Prostate gland (tissue), 2 donors: ENCODE data around the gene PLCG2. TPM values are rescaled to one million over a fixed set of nuclear protein-coding genes. Genes with fewer than 3 reads are reported as not detected.
"Not testable (repeated sequence)": the region's sequence is repeated elsewhere in the genome, so short reads cannot be mapped to it uniquely, and the experiment has no call there.

Source experiments
- DNase-seq: peaks from one replicate; pipeline ENCODE4 v3.0.0-alpha.2; 2019; ENCODE audit warnings: low spot score
- H3K27ac ChIP-seq, 2 donors: fragments of 200-600 bp; sonication (generic); 2 replicates each; pipeline ENCODE4 v1.5.1; 2017 to 2019
- H3K27me3 ChIP-seq: fragments of 200-600 bp; sonication (generic); replicated peaks from 2 replicates; pipeline ENCODE4 v1.5.1; 2019; ENCODE audit not compliant: insufficient read depth
- H3K36me3 ChIP-seq, 2 donors: fragments of 200-600 bp; sonication (generic); 1 replicate in 1 of 2; 2 replicates in 1 of 2; pipeline versions ENCODE4 v1.5.1 to v1.8.1; 2017 to 2019
- H3K4me1 ChIP-seq: fragments of 200-600 bp; sonication (generic); replicated peaks from 2 replicates; pipeline ENCODE4 v1.5.1; 2019
- H3K4me3 ChIP-seq, 2 donors: fragments of 200-600 bp; sonication (generic); 2 replicates each; pipeline ENCODE4 v1.5.1; 2017 to 2019
- H3K9me3 ChIP-seq: fragments of 200-600 bp; sonication (generic); 2 replicates; pipeline ENCODE4 v1.5.1; 2017
- CTCF ChIP-seq, 4 experiments: fragments of 200-600 bp in 2 of 4; fragments of 450-650 bp in 2 of 4; sonication (generic) in 2 of 4; IDR thresholded peaks; 1 replicate in 3 of 4; 2 replicates in 1 of 4; pipeline ENCODE4 v1.5.1; 2016 to 2019; ENCODE audit warnings: antibody characterized with exemption in 4 of 4, mild to moderate bottlenecking in 2 of 4, moderate library complexity in 2 of 4
- POLR2A ChIP-seq: fragments of 450-650 bp; IDR thresholded peaks from one replicate; pipeline ENCODE4 v1.6.1; 2016; ENCODE audit warnings: antibody characterized with exemption, mild to moderate bottlenecking
- POLR2AphosphoS5 ChIP-seq: sonication (generic); formaldehyde crosslinking; IDR thresholded peaks from one replicate; pipeline ENCODE4 v1.6.1; 2017; ENCODE audit warnings: antibody characterized with exemption
- WGBS: methylation state at CpG from one replicate; pipeline ENCODE4 v1.1.5; 2018; 5-methylcytosine and 5-hydroxymethylcytosine counted together
- intact Hi-C: fragments of 100-400 bp; cut with DNase I; formaldehyde crosslinking; loops from one replicate; pipeline ENCODE4 v1.14.2; 2022
- total RNA-seq, 2 donors: library from RNA; depleted of rRNA; stranded (reverse); fragments of >200 nt; gene quantifications; one replicate each; pipeline ENCODE4 v1.1.0, GENCODE V29; 2016

The PLCG2 gene
- total RNA-seq, 2 donors from 2014 or later: 10.3 to 12.8 TPM

DNA sequence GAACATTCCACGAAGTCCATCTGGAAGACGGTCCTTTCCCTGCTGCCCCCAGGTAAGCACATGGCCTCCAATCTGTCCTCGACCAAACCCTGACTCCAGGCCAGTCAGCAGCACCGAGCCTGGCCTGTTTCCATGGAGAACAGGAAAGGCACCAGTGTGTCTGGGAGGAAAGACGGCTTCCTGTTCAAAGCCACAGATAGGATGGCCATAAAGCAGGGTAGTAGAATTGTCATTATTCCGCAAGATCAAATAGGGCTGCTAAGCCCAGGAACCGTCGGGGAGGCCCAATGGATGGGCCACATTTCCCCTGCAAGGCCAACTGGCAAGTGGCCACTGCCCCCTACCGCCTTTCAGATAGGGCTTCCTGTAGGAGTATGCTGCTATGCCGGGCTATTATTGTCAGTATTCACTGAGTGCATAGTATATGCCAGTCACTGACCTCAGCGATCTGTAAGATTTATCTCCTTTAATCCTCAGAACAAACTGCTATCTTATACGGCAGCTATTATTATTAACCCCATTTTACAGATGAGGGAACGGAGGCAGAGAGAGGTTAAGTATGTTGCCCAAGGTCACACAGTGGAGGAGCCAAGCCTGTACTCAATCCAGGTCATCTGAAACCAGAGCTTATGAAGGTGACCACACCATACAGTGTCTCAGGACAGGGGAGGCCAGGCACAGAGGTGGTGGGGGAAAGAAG lies 23.0 kb upstream of the PLCG2 start:
- H3K36me3 ChIP-seq: no peaks in the 10 kb centered on the region
- DNase-seq: no peak
- no peaks in the 10 kb centered on the region for H3K4me1 ChIP-seq
- intact Hi-C loops: no loop called here
- no peaks in the 10 kb centered on the region for H3K27me3 ChIP-seq
- H3K27ac ChIP-seq: no peak overlapping the region
- no peak for TF ChIP-seq POLR2A
- TF ChIP-seq CTCF (IDR thresholded peaks at IDR 0.05): no peak
- TF ChIP-seq POLR2AphosphoS5: no peak
- no peak overlapping the region for H3K4me3 ChIP-seq
- WGBS: 55% methylated on average over 13 of the region's 13 CpGs
- no peaks in the 10 kb centered on the region for H3K9me3 ChIP-seq

DNA sequence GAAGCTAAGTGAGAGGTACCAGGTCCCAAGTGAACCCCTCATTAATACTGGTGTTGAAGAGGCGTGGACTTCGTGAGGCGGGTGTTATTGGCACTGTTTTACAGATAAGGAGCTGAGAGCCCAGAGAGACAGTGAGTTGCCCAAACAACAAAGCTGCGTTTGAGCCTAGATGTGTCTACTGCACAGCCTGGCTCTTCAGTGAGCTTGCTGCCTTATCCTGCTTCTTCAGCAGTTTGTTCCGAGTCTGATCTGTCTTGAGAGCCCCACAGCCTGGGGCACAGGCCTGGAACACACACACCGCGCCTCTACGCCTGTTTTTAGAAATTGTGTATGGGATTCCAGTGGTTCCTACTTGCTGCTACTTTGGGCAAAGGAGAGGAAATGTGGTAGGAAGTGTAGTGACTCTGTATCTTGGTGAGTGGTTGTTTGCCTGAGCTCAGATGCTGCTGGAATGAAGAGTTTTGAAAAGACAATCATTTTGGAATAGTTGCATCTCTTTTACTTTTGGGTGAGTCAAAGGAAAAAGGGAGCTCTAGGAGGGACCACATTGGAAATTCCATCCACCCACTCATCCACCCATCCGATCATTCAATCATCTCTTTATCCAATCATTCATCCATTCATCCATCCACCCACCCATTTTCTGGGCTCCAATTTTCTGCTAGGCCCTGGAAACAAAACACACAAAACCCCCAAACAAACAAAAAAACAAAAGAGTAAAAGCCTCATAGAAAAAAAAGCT lies 22.3 kb upstream of the PLCG2 start:
- no peak for TF ChIP-seq POLR2AphosphoS5
- no peak for TF ChIP-seq CTCF (IDR thresholded peaks at IDR 0.05)
- TF ChIP-seq POLR2A: no peak
- Histone ChIP-seq H3K4me1 (no peaks in the 10 kb centered on the region), H3K36me3 (no peaks in the 10 kb centered on the region), H3K4me3 (no peak overlapping the region), H3K27ac (no peak overlapping the region), H3K27me3 (no peaks in the 10 kb centered on the region), H3K9me3 (no peaks in the 10 kb centered on the region)
- no peak for DNase-seq
- intact Hi-C loops: no loop called here
- WGBS: 75% methylated on average over 9 of the region's 9 CpGs

- 27% methylated on average over 2 of the region's 2 CpGs for WGBS
- Histone ChIP-seq H3K27me3 (no peaks in the 10 kb centered on the region), H3K9me3 (no peaks in the 10 kb centered on the region), H3K36me3 (no peaks in the 10 kb centered on the region), H3K4me3 (no peak overlapping the region), H3K27ac (no peak overlapping the region), H3K4me1 (no peaks in the 10 kb centered on the region)
- no peak for DNase-seq
- TF ChIP-seq POLR2AphosphoS5: no peak
- TF ChIP-seq POLR2A: no peak
- TF ChIP-seq CTCF (IDR thresholded peaks at IDR 0.05): no peak
- intact Hi-C loops: no loop called here
These were observed 20.7 kb upstream of the PLCG2 start for GRCh38 chr16:81758376-81758775.

- H3K4me1 ChIP-seq, H3K27me3 ChIP-seq, H3K9me3 ChIP-seq, H3K4me3 ChIP-seq, intact Hi-C loops, H3K27ac ChIP-seq, H3K36me3 ChIP-seq, DNase-seq: not testable (repeated sequence)
- 78% methylated on average over 4 of the region's 4 CpGs for WGBS
These were observed 16.8 kb upstream of the PLCG2 start for GRCh38 chr16:81762322-81762721.

DNA sequence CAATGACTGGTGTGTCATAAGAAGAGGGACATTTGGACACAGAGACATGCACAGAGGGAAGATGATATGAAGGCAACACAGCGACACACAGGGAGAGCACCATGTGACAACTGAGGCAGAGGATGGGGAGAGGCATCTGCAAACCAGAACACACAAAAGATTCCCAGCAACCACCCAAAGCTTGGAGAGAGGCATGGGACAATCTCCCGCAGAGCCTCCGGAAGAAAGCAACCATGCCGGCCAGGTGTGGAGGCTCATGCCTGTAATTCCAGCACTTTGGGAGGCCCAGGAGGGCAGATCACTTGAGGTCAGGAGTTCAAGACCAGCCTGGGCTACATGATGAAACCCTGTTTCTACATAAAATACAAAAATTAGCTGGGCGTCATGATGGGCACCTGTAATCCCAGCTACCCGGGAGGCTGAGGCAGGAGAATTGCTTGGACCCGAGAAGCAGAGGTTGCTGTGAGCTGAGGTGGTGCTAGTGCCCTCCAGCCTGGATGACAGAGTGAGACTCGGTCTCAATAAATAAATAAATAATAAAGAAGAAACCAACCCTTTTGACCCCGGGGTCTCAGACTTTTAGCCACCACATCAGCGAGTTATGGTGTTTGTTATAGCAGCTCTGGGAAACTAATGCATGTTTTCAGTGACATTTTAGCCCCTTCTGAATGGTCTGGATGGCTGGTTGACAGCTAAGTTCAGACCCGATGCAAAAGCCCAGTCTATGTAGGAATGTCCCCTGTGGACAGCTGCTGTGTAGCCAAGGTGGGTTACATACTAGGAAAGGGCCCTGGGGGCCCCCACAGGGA lies 13.8 kb upstream of the PLCG2 start:
- intact Hi-C loops: no loop called here
- no peaks in the 10 kb centered on the region for H3K9me3 ChIP-seq

More for the DNA sequence above, 13.8 kb upstream of the PLCG2 start:
- TF ChIP-seq CTCF (IDR thresholded peaks at IDR 0.05) (no peak), POLR2A (no peak), POLR2AphosphoS5 (no peak)
- H3K4me3 ChIP-seq: no peak overlapping the region
- no peaks in the 10 kb centered on the region for H3K27me3 ChIP-seq
- H3K36me3 ChIP-seq: no peaks in the 10 kb centered on the region
- H3K27ac ChIP-seq: no peak overlapping the region
- no peak for DNase-seq
- 92% methylated on average over 11 of the region's 11 CpGs for WGBS
- no peaks in the 10 kb centered on the region for H3K4me1 ChIP-seq
